GM23248 (cell line): Measurements from ENCODE around the gene PSENEN.

Experiments used
- EZH2 ChIP-seq: fragments of 200-600 bp; sonication (generic); IDR thresholded peaks from 2 replicates; pipeline ENCODE4 v1.6.1; 2018; ENCODE audit warnings: antibody characterized with exemption, mild to moderate bottlenecking; ENCODE audit not compliant: insufficient read depth, poor library complexity, severe bottlenecking
- EZH2phosphoT487 ChIP-seq: fragments of 200-600 bp; sonication (generic); IDR thresholded peaks from 2 replicates; pipeline ENCODE4 v1.6.1; 2018; ENCODE audit warnings: antibody characterized with exemption, moderate library complexity, mild to moderate bottlenecking, low read depth; ENCODE audit not compliant: insufficient read depth

DNA sequence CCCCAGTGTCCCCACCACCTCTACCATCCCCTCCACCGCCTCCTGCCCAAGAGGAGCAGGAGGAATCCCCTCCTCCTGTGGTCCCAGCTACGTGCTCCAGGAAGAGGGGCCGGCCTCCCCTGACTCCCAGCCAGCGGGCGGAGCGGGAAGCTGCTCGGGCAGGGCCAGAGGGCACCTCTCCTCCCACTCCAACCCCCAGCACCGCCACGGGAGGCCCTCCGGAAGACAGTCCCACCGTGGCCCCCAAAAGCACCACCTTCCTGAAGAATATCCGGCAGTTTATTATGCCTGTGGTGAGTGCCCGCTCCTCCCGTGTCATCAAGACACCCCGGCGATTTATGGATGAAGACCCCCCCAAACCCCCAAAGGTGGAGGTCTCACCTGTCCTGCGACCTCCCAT lies 24.8 kb upstream of the PSENEN start:
- no peak for TF ChIP-seq EZH2phosphoT487
- no peak for TF ChIP-seq EZH2
